Left lung (tissue), 10 donors: ENCODE results near the gene IPO5. TPM values are rescaled to one million over a fixed set of nuclear protein-coding genes. Genes with fewer than 3 reads are reported as not detected.

ENCODE experiments used
- ATAC-seq: fragments of 200-7000 bp; cut with Tn5 transposase; one replicate; pipeline ENCODE4 v1.9.1; 2020; ENCODE audit warnings: moderate library complexity
- DNase-seq, 4 donors: peaks; one replicate each; pipeline ENCODE4 v3.0.0-alpha.2; 2013 to 2020
- H3K27ac ChIP-seq, 2 donors: fragments of 200-600 bp; sonication (generic) in 1 of 2; one replicate each; pipeline versions ENCODE4 v1.5.0 to v1.8.0; 2020 to 2021
- H3K27me3 ChIP-seq, 2 donors: fragments of 200-600 bp; sonication (generic) in 1 of 2; one replicate each; pipeline versions ENCODE4 v1.5.0 to v1.8.0; 2020 to 2021
- H3K36me3 ChIP-seq, 2 donors: fragments of 200-600 bp; sonication (generic) in 1 of 2; one replicate each; pipeline versions ENCODE4 v1.5.0 to v1.8.0; 2020 to 2021
- H3K4me1 ChIP-seq, 2 donors: fragments of 200-600 bp; one replicate each; pipeline ENCODE4 v1.8.0; 2021
- H3K4me3 ChIP-seq, 2 donors: fragments of 200-600 bp; sonication (generic) in 1 of 2; one replicate each; pipeline versions ENCODE4 v1.5.0 to v1.8.0; 2020 to 2021; ENCODE audit warnings: mild to moderate bottlenecking in 1 of 2
- H3K9me3 ChIP-seq, 2 donors: fragments of 200-600 bp; sonication (generic) in 1 of 2; one replicate each; pipeline versions ENCODE4 v1.5.0 to v1.8.0; 2020 to 2021
- CTCF ChIP-seq, 2 donors: fragments of 200-600 bp; sonication (generic) in 1 of 2; IDR thresholded peaks; one replicate each; pipeline versions ENCODE4 v1.5.0 to v1.8.0; 2021; ENCODE audit warnings: antibody characterized with exemption in 2 of 2
- intact Hi-C, 2 donors: fragments of 100-400 bp; cut with DNase I; formaldehyde crosslinking; loops; one replicate each; pipeline versions ENCODE4 v1.11.2 to v1.14.2; 2022
- polyA plus RNA-seq, 6 donors: library from polyadenylated mRNA; unstranded; fragments of 120-200 nt; gene quantifications; one replicate each; pipeline ENCODE4 v1.2.1, GENCODE V29; 2013; ENCODE audit not compliant: insufficient read length in 6 of 6
- total RNA-seq, 2 donors: library from RNA; stranded (reverse); fragmentation: NEBNext Ultra II Directional; extraction: Animal tissue kit (Norgen Biotek cat#: 25700); gene quantifications; one replicate each; pipeline ENCODE4 v1.2.1, GENCODE V29; 2021
- donor health status: DM: no; HTN: yes; CAD: no.
- donor health status: DM: no; HTN: no; CAD: no.

Gene IPO5
- total and polyA plus RNA-seq, 8 donors: 74.5 to 170 (median 157) TPM

GRCh38 chr13:97975280-97975847 is 21.9 kb downstream of the IPO5 start:
- peak overlapping the region; percentile 77 to 86 for H3K27ac ChIP-seq
- H3K4me3 ChIP-seq: peak overlapping the region; percentile 63 to 83
- TF ChIP-seq CTCF (IDR thresholded peaks at IDR 0.05): no peak
- intact Hi-C loops: no loop called here
- no peaks in the 10 kb centered on the region for H3K27me3 ChIP-seq
- H3K9me3 ChIP-seq: no peaks in the 10 kb centered on the region
- ATAC-seq: no peak
- H3K4me1 ChIP-seq: peaks cover 7 to 29% of the 10 kb centered on the region in 2 donors
- no peaks in the 10 kb centered on the region for H3K36me3 ChIP-seq
- DNase-seq: no peak

- H3K4me3 ChIP-seq: peak overlapping the region; percentile 77 to 83
- H3K27ac ChIP-seq: peak overlapping the region; percentile 77 to 86
- no peaks in the 10 kb centered on the region for H3K9me3 ChIP-seq
- ATAC-seq (peak; percentile 98), DNase-seq (peak; percentile 87 to 97 (median 92))
- no peaks in the 10 kb centered on the region for H3K36me3 ChIP-seq
- H3K27me3 ChIP-seq: no peaks in the 10 kb centered on the region
- intact Hi-C loops: no loop called here
- H3K4me1 ChIP-seq: peaks cover 7 to 29% of the 10 kb centered on the region in 2 donors
- no peak for TF ChIP-seq CTCF (IDR thresholded peaks at IDR 0.05)
These were observed 22.6 kb downstream of the IPO5 start for GRCh38 chr13:97975848-97976609.

- TF ChIP-seq CTCF (IDR thresholded peaks at IDR 0.05): no peak
- DNase-seq: peak in 2 of 4 donors; percentile 13 to 86
- Histone ChIP-seq H3K27me3 (no peaks in the 10 kb centered on the region), H3K4me1 (peaks cover 7 to 29% of the 10 kb centered on the region in 2 donors), H3K4me3 (peak overlapping the region; percentile 77 to 83), H3K36me3 (no peaks in the 10 kb centered on the region), H3K9me3 (no peaks in the 10 kb centered on the region), H3K27ac (peak overlapping the region; percentile 77 to 86)
- peak; percentile 26 for ATAC-seq
- intact Hi-C loops: no loop called here
These were observed 23.4 kb downstream of the IPO5 start for GRCh38 chr13:97976610-97977521.

DNA sequence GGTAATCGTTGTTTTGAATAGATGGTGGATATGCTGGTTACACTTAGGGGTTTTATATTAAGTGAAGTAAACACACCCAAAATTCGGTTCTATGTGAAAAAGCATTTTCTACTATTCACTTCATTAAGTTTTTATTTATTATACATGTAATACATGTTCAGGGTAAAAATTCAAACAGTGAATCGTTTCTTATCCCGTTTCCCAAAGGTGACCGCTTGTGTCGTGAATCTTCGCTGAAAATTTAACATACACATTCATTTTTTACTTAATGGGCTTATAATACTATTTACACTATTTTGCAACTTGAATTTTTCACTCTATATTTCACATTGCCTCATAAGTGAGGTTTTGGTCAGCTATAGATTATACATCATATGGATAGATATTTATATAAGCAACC is 24.5 kb downstream of the IPO5 start:
- intact Hi-C loops: no loop called here
- Histone ChIP-seq H3K36me3 (peaks cover 0 to 6% of the 10 kb centered on the region in 2 donors), H3K27ac (no peak overlapping the region), H3K27me3 (no peaks in the 10 kb centered on the region), H3K4me3 (peak overlapping the region in 1 of 2 donors; percentile 83), H3K4me1 (peaks cover 7 to 29% of the 10 kb centered on the region in 2 donors), H3K9me3 (no peaks in the 10 kb centered on the region)
- TF ChIP-seq CTCF (IDR thresholded peaks at IDR 0.05): no peak
- no peak for DNase-seq
- no peak for ATAC-seq
